Trophoblast cell (in vitro differentiated cells and primary cell): ENCODE data around the gene POLA1.
A peak's percentile ranks its signal among the peaks of the same experiment; 100 is the strongest.

Source experiments
- DNase-seq, 2 donors: peaks; one replicate each; pipeline ENCODE4 v3.0.0-alpha.2; 2016
- H2AFZ ChIP-seq: 2 replicates; pipeline ENCODE4 v1.6.1; 2013; ENCODE audit warnings: low read length, moderate library complexity, mild to moderate bottlenecking; ENCODE audit not compliant: insufficient read depth, poor library complexity
- H2AK5ac ChIP-seq: 2 replicates; pipeline ENCODE4 v1.6.1; 2013; ENCODE audit warnings: mild to moderate bottlenecking, low read length
- H2BK120ac ChIP-seq: 2 replicates; pipeline ENCODE4 v1.6.1; 2013; ENCODE audit warnings: low read length, mild to moderate bottlenecking, moderate library complexity; ENCODE audit not compliant: insufficient read depth, poor library complexity
- H2BK12ac ChIP-seq: 2 replicates; pipeline ENCODE4 v1.6.1; 2013; ENCODE audit warnings: mild to moderate bottlenecking, low read length, moderate library complexity
- H2BK5ac ChIP-seq: 2 replicates; pipeline ENCODE4 v1.6.1; 2013; ENCODE audit warnings: low read length, low read depth, moderate library complexity, mild to moderate bottlenecking; ENCODE audit not compliant: poor library complexity
- H3K14ac ChIP-seq: 2 replicates; pipeline ENCODE4 v1.6.1; 2013; ENCODE audit warnings: mild to moderate bottlenecking, low read length
- H3K18ac ChIP-seq: 2 replicates; pipeline ENCODE4 v1.6.1; 2013; ENCODE audit warnings: mild to moderate bottlenecking, low read length
- H3K23ac ChIP-seq: 2 replicates; pipeline ENCODE4 v1.6.1; 2013; ENCODE audit warnings: low read length
- H3K27ac ChIP-seq: 2 replicates; pipeline ENCODE4 v1.5.1; 2013; ENCODE audit warnings: low read depth, mild to moderate bottlenecking, inconsistent platforms, low read length, moderate library complexity
- H3K27me3 ChIP-seq: 2 replicates; pipeline ENCODE4 v1.6.1; 2013; ENCODE audit warnings: inconsistent platforms, mild to moderate bottlenecking, low read length, moderate library complexity; ENCODE audit not compliant: insufficient read depth
- H3K36me3 ChIP-seq, 2 experiments: 1 replicate in 1 of 2; 2 replicates in 1 of 2; pipeline ENCODE4 v1.6.1; 2013; ENCODE audit warnings: low read length in 2 of 2, mild to moderate bottlenecking in 2 of 2, moderate library complexity in 1 of 2; ENCODE audit not compliant: insufficient read depth in 2 of 2, control insufficient read depth in 1 of 2
- H3K4ac ChIP-seq: 2 replicates; pipeline ENCODE4 v1.6.1; 2013; ENCODE audit warnings: low read depth, mild to moderate bottlenecking, low read length, moderate library complexity
- H3K4me1 ChIP-seq, 2 experiments: 1 replicate in 1 of 2; 2 replicates in 1 of 2; pipeline ENCODE4 v1.6.1; 2013; ENCODE audit warnings: low read length in 2 of 2, mild to moderate bottlenecking in 2 of 2, moderate library complexity in 1 of 2; ENCODE audit not compliant: insufficient read depth in 2 of 2, control insufficient read depth in 1 of 2
- H3K4me2 ChIP-seq: 2 replicates; pipeline ENCODE4 v1.6.1; 2013; ENCODE audit warnings: inconsistent platforms, mild to moderate bottlenecking, low read length, moderate library complexity
- H3K4me3 ChIP-seq: 2 replicates; pipeline ENCODE4 v1.5.1; 2013; ENCODE audit warnings: mild to moderate bottlenecking, low read depth, low read length, inconsistent platforms
- H3K79me1 ChIP-seq: one replicate; pipeline ENCODE4 v1.6.1; 2013; ENCODE audit warnings: low read length
- H3K79me2 ChIP-seq: 2 replicates; pipeline ENCODE4 v1.6.1; 2013; ENCODE audit warnings: low read length, mild to moderate bottlenecking; ENCODE audit not compliant: control insufficient read depth, insufficient read depth, poor library complexity
- H3K9ac ChIP-seq: 2 replicates; pipeline ENCODE4 v1.6.1; 2013; ENCODE audit warnings: mild to moderate bottlenecking, low read length
- H3K9me3 ChIP-seq: 2 replicates; pipeline ENCODE4 v1.6.1; 2013; ENCODE audit warnings: low read depth, mild to moderate bottlenecking, control low read depth, inconsistent platforms, low read length; ENCODE audit not compliant: insufficient read depth
- H4K12ac ChIP-seq: 2 replicates; pipeline ENCODE4 v1.6.1; 2013; ENCODE audit warnings: low read depth, mild to moderate bottlenecking, low read length, moderate library complexity
- H4K8ac ChIP-seq: 2 replicates; pipeline ENCODE4 v1.6.1; 2013; ENCODE audit warnings: low read depth, mild to moderate bottlenecking, low read length, moderate library complexity
- H4K91ac ChIP-seq: one replicate; pipeline ENCODE4 v1.6.1; 2013; ENCODE audit warnings: low read depth, mild to moderate bottlenecking, low read length, moderate library complexity
- WGBS: extraction: QIAGEN DNeasy Blood & Tissue Kit; methylation state at CpG from one replicate; pipeline ENCODE4 v1.1.7; 2013; ENCODE audit warnings: missing lambda C conversion rate; ENCODE audit not compliant: insufficient read length, insufficient coverage; ENCODE audit errors: extremely low coverage; 5-methylcytosine and 5-hydroxymethylcytosine counted together

POLA1 gene

DNA sequence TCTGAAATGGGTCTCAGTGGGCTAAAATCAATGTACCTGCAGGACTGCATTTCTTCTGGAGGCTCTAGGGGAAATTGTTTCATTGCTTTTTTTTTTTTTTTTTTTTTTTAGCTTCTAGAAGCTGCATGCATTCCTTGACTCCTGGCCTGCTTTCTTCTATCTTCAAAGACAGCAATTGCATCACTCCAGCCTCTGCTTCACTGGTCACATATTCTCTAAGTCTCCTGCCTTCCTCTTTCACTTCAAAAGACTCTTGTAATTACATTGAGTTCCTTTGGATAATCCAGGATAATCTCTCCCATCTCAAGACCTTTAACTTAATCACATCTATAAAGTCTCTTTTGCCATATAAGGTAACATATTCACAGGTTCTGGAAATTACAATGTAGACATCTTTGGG, 35.3 kb upstream of the POLA1 start:
- no peaks in the 10 kb centered on the region for H3K27me3 ChIP-seq
- no peak overlapping the region for H2AFZ ChIP-seq
- H3K79me1 ChIP-seq: no peaks in the 10 kb centered on the region
- H4K91ac ChIP-seq: no peak overlapping the region
- peak in 1 of 2 donors; percentile 34 for DNase-seq
- no peak overlapping the region for H2AK5ac ChIP-seq
- no peak overlapping the region for H4K8ac ChIP-seq
- H3K4me2 ChIP-seq: no peak overlapping the region
- no peak overlapping the region for H3K9ac ChIP-seq
- no peak overlapping the region for H3K27ac ChIP-seq
- no peak overlapping the region for H2BK5ac ChIP-seq
- H2BK12ac ChIP-seq: no peak overlapping the region
- no peak overlapping the region for H3K23ac ChIP-seq
- H3K4me3 ChIP-seq: no peak overlapping the region
- H3K9me3 ChIP-seq: no peaks in the 10 kb centered on the region
- no peak overlapping the region for H3K18ac ChIP-seq
- H3K4ac ChIP-seq: no peak overlapping the region
- no peak overlapping the region for H3K14ac ChIP-seq
- H3K36me3 ChIP-seq: no peaks in the 10 kb centered on the region
- no peaks in the 10 kb centered on the region for H3K79me2 ChIP-seq
- H4K12ac ChIP-seq: no peak overlapping the region
- H2BK120ac ChIP-seq: no peak overlapping the region
- H3K4me1 ChIP-seq: no peaks in the 10 kb centered on the region

DNA sequence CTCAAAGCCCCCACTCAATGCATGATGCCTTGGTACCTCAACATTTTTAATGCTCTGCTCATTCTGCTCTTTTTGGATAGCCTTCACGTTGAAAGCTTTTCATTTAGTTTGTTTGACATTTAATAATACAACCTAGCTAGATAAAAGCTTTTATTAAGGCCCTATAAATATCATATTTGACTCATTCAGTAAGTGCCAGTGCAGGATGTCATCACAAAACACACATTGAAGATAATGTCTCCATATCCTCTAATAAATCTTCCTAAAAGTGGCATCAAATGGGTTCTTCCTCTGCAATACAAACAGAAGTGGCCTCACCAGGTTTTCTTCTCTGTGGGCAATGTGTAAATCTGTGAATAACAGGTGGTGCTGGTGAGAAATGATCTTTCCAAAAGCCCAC, 34.6 kb upstream of the POLA1 start:
- Histone ChIP-seq H2AK5ac (no peak overlapping the region), H4K8ac (no peak overlapping the region), H3K4me1 (no peaks in the 10 kb centered on the region), H3K27ac (no peak overlapping the region), H2BK12ac (no peak overlapping the region), H3K79me1 (no peaks in the 10 kb centered on the region), H3K4ac (no peak overlapping the region), H3K79me2 (no peaks in the 10 kb centered on the region), H4K12ac (no peak overlapping the region), H3K14ac (no peak overlapping the region), H3K18ac (no peak overlapping the region), H2BK5ac (no peak overlapping the region), H3K9ac (no peak overlapping the region), H3K4me2 (no peak overlapping the region), H4K91ac (no peak overlapping the region), H3K23ac (no peak overlapping the region), H2AFZ (no peak overlapping the region), H2BK120ac (no peak overlapping the region), H3K36me3 (no peaks in the 10 kb centered on the region), H3K4me3 (no peak overlapping the region), H3K9me3 (no peaks in the 10 kb centered on the region), H3K27me3 (no peaks in the 10 kb centered on the region)
- no peak for DNase-seq
- WGBS: no CpG with 5 or more reads among the region's 1 CpG

- no CpG with 5 or more reads among the region's 3 CpGs for WGBS
- H2BK5ac ChIP-seq: no peak overlapping the region
- no peaks in the 10 kb centered on the region for H3K9me3 ChIP-seq
- H4K12ac ChIP-seq: no peak overlapping the region
- no peaks in the 10 kb centered on the region for H3K79me2 ChIP-seq
- H3K23ac ChIP-seq: no peak overlapping the region
- no peak overlapping the region for H4K8ac ChIP-seq
- no peak overlapping the region for H3K9ac ChIP-seq
- no peak overlapping the region for H3K27ac ChIP-seq
- H2AK5ac ChIP-seq: no peak overlapping the region
- H3K79me1 ChIP-seq: no peaks in the 10 kb centered on the region
- no peaks in the 10 kb centered on the region for H3K27me3 ChIP-seq
- H3K4me2 ChIP-seq: no peak overlapping the region
- no peaks in the 10 kb centered on the region for H3K36me3 ChIP-seq
- H3K4me3 ChIP-seq: no peak overlapping the region
- no peak overlapping the region for H2BK120ac ChIP-seq
- H3K4ac ChIP-seq: no peak overlapping the region
- H2AFZ ChIP-seq: no peak overlapping the region
- H2BK12ac ChIP-seq: no peak overlapping the region
- H3K14ac ChIP-seq: no peak overlapping the region
- no peak overlapping the region for H4K91ac ChIP-seq
- no peak for DNase-seq
- H3K18ac ChIP-seq: no peak overlapping the region
- no peaks in the 10 kb centered on the region for H3K4me1 ChIP-seq
Observed at GRCh38 chrX:24659646-24660045, 34.1 kb upstream of the POLA1 start.

DNA sequence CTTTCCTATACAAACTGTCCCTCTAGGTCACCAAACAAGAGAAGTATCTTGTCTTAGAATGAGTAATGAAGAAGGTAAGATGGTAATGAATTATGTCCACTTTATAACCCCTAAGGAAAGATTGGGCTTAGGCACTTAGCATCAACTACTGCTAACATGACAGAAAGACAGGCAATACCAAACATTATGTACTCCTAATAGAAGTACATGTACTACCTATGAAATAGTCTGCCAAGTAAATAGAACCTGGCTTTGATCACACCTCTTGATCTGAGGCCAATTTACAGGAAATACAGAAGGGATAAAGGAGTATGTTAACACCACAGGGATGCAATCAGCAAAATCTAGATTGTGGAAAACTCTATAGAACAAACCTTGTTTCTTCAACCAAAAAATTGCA, 32.4 kb upstream of the POLA1 start:
- H3K36me3 ChIP-seq: no peaks in the 10 kb centered on the region
- no peaks in the 10 kb centered on the region for H3K79me2 ChIP-seq
- no peaks in the 10 kb centered on the region for H3K79me1 ChIP-seq
- H3K9me3 ChIP-seq: no peaks in the 10 kb centered on the region
- H3K27me3 ChIP-seq: no peaks in the 10 kb centered on the region
- no peaks in the 10 kb centered on the region for H3K4me1 ChIP-seq
- no peak overlapping the region for H3K4ac ChIP-seq
- no peak overlapping the region for H2BK12ac ChIP-seq
- no peak overlapping the region for H2AFZ ChIP-seq
- no peak overlapping the region for H3K23ac ChIP-seq
- H2BK5ac ChIP-seq: no peak overlapping the region
- no peak overlapping the region for H4K8ac ChIP-seq
- no peak overlapping the region for H4K12ac ChIP-seq
- H3K27ac ChIP-seq: no peak overlapping the region
- H3K14ac ChIP-seq: no peak overlapping the region
- no peak overlapping the region for H2BK120ac ChIP-seq
- H2AK5ac ChIP-seq: no peak overlapping the region
- H3K18ac ChIP-seq: no peak overlapping the region
- no peak overlapping the region for H3K9ac ChIP-seq
- H4K91ac ChIP-seq: no peak overlapping the region
- H3K4me2 ChIP-seq: no peak overlapping the region
- no peak for DNase-seq
- no peak overlapping the region for H3K4me3 ChIP-seq

DNA sequence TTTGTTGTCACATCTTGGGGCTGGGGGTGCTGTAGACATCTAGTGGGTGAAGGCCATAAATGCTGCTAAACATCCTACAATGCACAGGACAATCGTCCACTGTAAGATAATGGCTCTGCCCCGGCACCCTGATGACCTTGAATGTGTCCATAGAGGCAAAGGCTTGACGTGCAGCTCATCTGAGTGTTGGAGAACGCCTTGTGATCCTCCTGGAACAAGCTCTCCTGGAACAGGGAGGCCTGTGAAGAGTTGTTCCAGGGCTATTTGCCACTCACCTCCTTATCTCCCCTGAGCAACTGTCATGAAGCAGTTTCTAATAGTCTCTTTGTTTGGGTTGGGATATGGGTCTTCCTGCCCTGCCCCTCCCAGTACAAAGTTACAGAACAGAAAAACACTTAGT, 31.4 kb upstream of the POLA1 start:
- Histone ChIP-seq H3K18ac (no peak overlapping the region), H3K9me3 (no peaks in the 10 kb centered on the region), H3K79me2 (no peaks in the 10 kb centered on the region), H3K4ac (no peak overlapping the region), H3K4me2 (no peak overlapping the region), H2BK5ac (no peak overlapping the region), H2BK120ac (no peak overlapping the region), H4K12ac (no peak overlapping the region), H3K36me3 (no peaks in the 10 kb centered on the region), H3K9ac (no peak overlapping the region), H3K27me3 (no peaks in the 10 kb centered on the region), H3K14ac (no peak overlapping the region), H2AFZ (no peak overlapping the region), H4K8ac (no peak overlapping the region), H3K4me1 (no peaks in the 10 kb centered on the region), H4K91ac (no peak overlapping the region), H2BK12ac (no peak overlapping the region), H2AK5ac (no peak overlapping the region), H3K79me1 (no peaks in the 10 kb centered on the region), H3K27ac (no peak overlapping the region), H3K4me3 (no peak overlapping the region), H3K23ac (no peak overlapping the region)
- no CpG with 5 or more reads among the region's 4 CpGs for WGBS
- DNase-seq: no peak
